ENCODE measurements around the gene PGM3.
A peak's percentile ranks its signal among the peaks of the same experiment; 100 is the strongest.

The PGM3 gene

GRCh38 chr6:83218646-83219045 lies 25.6 kb upstream of the PGM3 start:
- Histone ChIP-seq H2AFZ (ENCODE audit: low read depth, low read length) (no peak overlapping the region), H3K4me3 (ENCODE audit: low read depth in 1 of 2, low read length in 2 of 2) (no peak overlapping the region), H3K79me2 (ENCODE audit: insufficient read depth, low read length) (no peaks in the 10 kb centered on the region), H3K27me3 (ENCODE audit: insufficient read depth, low read length, poor library complexity) (no peaks in the 10 kb centered on the region), H3K9ac (ENCODE audit: low read depth, low read length) (no peak overlapping the region), H3K27ac (ENCODE audit: low read length) (no peak overlapping the region), H3K36me3 (ENCODE audit: insufficient read depth, low read length) (no peaks in the 10 kb centered on the region), H3K4me2 (ENCODE audit: insufficient read depth, low read length) (no peak overlapping the region), H3K9me3 (ENCODE audit: insufficient read depth, low read length, severe bottlenecking) (no peaks in the 10 kb centered on the region), H4K20me1 (ENCODE audit: insufficient read depth, low read length) (no peaks in the 10 kb centered on the region), H3K4me1 (ENCODE audit: insufficient read depth, low read length) (no peaks in the 10 kb centered on the region)
- TF ChIP-seq EZH2 (IDR thresholded peaks at IDR 0.05; ENCODE audit: borderline replicate concordance, low read depth, low read length, severe bottlenecking), result no peak
- TF ChIP-seq CTCF (IDR thresholded peaks at IDR 0.05; ENCODE audit: borderline replicate concordance, extremely low read depth, low read length, poor library complexity, severe bottlenecking), result no peak
- DNase-seq (no peak), ATAC-seq (ENCODE audit: insufficient read depth, low read depth) (no peak)

- H3K4me2 ChIP-seq (ENCODE audit: insufficient read depth, low read length), result no peak overlapping the region
- no peak overlapping the region for H3K9ac ChIP-seq (ENCODE audit: low read depth, low read length)
- no peaks in the 10 kb centered on the region for H3K36me3 ChIP-seq (ENCODE audit: insufficient read depth, low read length)
- no peak overlapping the region for H2AFZ ChIP-seq (ENCODE audit: low read depth, low read length)
- no peaks in the 10 kb centered on the region for H3K27me3 ChIP-seq (ENCODE audit: insufficient read depth, low read length, poor library complexity)
- no peak for ATAC-seq (ENCODE audit: insufficient read depth, low read depth)
- no peak for TF ChIP-seq CTCF (IDR thresholded peaks at IDR 0.05; ENCODE audit: borderline replicate concordance, extremely low read depth, low read length, poor library complexity, severe bottlenecking)
- no peak for TF ChIP-seq EZH2 (IDR thresholded peaks at IDR 0.05; ENCODE audit: borderline replicate concordance, low read depth, low read length, severe bottlenecking)
- no peaks in the 10 kb centered on the region for H3K4me1 ChIP-seq (ENCODE audit: insufficient read depth, low read length)
- no peak overlapping the region for H3K4me3 ChIP-seq (ENCODE audit: low read depth in 1 of 2, low read length in 2 of 2)
- H3K79me2 ChIP-seq (ENCODE audit: insufficient read depth, low read length), result no peaks in the 10 kb centered on the region
- H3K27ac ChIP-seq (ENCODE audit: low read length), result no peak overlapping the region
- H3K9me3 ChIP-seq (ENCODE audit: insufficient read depth, low read length, severe bottlenecking), result no peaks in the 10 kb centered on the region
- DNase-seq, result no peak
- no peaks in the 10 kb centered on the region for H4K20me1 ChIP-seq (ENCODE audit: insufficient read depth, low read length)
These were observed 23.7 kb upstream of the PGM3 start for GRCh38 chr6:83216806-83217205.

GRCh38 chr6:83215131-83216047 lies 22.3 kb upstream of the PGM3 start:
- Histone ChIP-seq H3K36me3 (ENCODE audit: insufficient read depth, low read length) (no peaks in the 10 kb centered on the region), H3K9ac (ENCODE audit: low read depth, low read length) (no peak overlapping the region), H3K4me1 (ENCODE audit: insufficient read depth, low read length) (no peaks in the 10 kb centered on the region), H3K27ac (ENCODE audit: low read length) (no peak overlapping the region), H4K20me1 (ENCODE audit: insufficient read depth, low read length) (no peaks in the 10 kb centered on the region), H2AFZ (ENCODE audit: low read depth, low read length) (peak overlapping the region; percentile 53; the same call in 1 of the 2 replicates), H3K27me3 (ENCODE audit: insufficient read depth, low read length, poor library complexity) (no peaks in the 10 kb centered on the region), H3K9me3 (ENCODE audit: insufficient read depth, low read length, severe bottlenecking) (no peaks in the 10 kb centered on the region), H3K4me2 (ENCODE audit: insufficient read depth, low read length) (no peak overlapping the region), H3K79me2 (ENCODE audit: insufficient read depth, low read length) (no peaks in the 10 kb centered on the region), H3K4me3 (ENCODE audit: low read depth in 1 of 2, low read length in 2 of 2) (no peak overlapping the region)
- peak; percentile 62 for DNase-seq
- peak; percentile 99 for ATAC-seq (ENCODE audit: insufficient read depth, low read depth)
- TF ChIP-seq EZH2 (IDR thresholded peaks at IDR 0.05; ENCODE audit: borderline replicate concordance, low read depth, low read length, severe bottlenecking), result no peak
- peak; percentile 86 for TF ChIP-seq CTCF (IDR thresholded peaks at IDR 0.05; ENCODE audit: borderline replicate concordance, extremely low read depth, low read length, poor library complexity, severe bottlenecking)

Measured in DND-41 (cell line).